ENCODE data around the gene POC1B.

Gene POC1B

DNA sequence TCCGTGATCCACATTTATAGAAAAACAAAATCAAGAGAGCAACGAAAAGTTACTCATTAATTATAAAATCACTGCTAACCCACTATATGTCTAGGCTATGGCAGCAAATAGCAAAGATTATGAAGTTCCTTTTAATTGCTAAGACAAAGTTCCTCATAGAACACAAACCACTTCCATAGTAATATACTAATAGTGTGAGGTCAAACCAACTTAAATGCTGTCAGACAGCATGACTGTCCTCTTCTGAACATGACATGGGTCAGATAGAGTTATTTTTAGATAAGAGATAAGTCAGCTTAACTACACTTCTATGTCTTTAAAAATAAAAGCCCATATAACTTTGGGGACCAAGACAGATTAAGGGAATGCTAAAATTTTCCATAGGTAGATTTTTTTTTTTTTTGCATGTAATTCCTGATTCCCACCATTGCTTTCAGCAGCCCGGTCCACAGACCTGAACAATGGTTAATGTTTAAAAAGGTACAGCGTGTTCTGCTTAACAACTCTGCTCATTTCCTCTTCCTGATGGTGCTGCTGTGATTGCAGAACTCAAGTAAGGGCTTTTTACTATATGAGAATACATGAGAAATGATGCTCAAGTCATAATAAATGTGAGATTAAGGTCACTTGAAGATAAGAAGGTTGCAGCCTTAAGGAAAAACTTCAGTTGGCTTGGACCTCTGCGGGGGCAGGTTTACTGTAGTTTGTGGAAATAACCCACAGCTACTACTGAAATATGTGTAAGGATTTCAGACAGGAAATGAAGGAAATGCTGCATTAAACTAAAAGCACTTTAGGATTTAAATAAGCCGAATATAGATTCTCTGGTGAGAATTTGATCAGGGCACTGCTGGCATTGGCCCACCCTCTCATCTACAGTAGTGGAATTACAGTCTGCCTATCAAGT lies 135.8 kb downstream of the POC1B start:
- DNase-seq (ENCODE audit: low spot score): peak; percentile 24

GRCh38 chr12:89386138-89386537 lies 139.7 kb downstream of the POC1B start:
- DNase-seq (ENCODE audit: low spot score): peak; percentile 60

- no peak for DNase-seq (ENCODE audit: low spot score)
Measured at GRCh38 chr12:89384807-89385206, 141.0 kb downstream of the POC1B start.

- no peak for DNase-seq (ENCODE audit: low spot score)
Measured at GRCh38 chr12:89384050-89384758, 141.6 kb downstream of the POC1B start.

- no peak for DNase-seq (ENCODE audit: low spot score)
Measured at GRCh38 chr12:89383235-89384049, 142.4 kb downstream of the POC1B start.

- no peak for DNase-seq (ENCODE audit: low spot score)
Measured at GRCh38 chr12:89382328-89382727, 143.5 kb downstream of the POC1B start.

GRCh38 chr12:89379839-89380467 lies 145.9 kb downstream of the POC1B start:
- no peak for DNase-seq (ENCODE audit: low spot score)

GRCh38 chr12:89379148-89379838 lies 146.6 kb downstream of the POC1B start:
- no peak for DNase-seq (ENCODE audit: low spot score)

DNA sequence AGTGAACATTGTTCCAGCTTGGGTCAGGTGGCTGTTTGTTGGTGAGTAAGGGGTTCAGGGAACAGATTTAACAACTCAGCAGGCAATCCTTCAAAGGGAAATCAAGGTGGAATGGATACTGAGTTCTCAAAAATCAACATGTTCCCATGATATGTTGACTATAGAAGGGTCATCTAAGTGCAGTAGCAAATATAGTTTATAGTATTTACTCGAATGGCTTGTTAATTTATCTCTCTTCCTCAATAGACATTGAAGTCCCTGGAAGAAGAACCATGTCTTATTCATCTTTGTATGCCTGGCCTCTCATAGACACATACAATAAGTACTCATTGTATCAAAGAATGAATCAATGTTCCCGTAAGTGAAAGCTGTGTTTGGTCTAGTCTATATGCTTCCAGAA lies 149.0 kb downstream of the POC1B start:
- no peak for DNase-seq (ENCODE audit: low spot score)

DNA sequence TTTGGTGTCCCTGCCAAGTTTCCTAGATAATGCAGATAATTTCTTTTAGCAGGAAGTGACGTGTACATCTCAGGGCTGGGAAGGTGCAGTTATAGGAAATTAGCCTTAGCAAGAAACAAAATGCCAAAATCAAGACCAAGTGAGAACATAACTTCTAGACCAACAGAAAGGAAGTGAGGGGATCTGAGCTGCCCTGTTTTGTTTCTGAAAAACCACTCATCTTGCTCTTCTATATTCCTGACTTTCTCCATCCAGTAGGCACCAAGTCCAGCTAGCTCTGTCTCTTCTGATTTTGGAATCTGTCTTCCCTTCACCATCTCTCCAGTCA lies 149.7 kb downstream of the POC1B start:
- no peak for DNase-seq (ENCODE audit: low spot score)

DNA sequence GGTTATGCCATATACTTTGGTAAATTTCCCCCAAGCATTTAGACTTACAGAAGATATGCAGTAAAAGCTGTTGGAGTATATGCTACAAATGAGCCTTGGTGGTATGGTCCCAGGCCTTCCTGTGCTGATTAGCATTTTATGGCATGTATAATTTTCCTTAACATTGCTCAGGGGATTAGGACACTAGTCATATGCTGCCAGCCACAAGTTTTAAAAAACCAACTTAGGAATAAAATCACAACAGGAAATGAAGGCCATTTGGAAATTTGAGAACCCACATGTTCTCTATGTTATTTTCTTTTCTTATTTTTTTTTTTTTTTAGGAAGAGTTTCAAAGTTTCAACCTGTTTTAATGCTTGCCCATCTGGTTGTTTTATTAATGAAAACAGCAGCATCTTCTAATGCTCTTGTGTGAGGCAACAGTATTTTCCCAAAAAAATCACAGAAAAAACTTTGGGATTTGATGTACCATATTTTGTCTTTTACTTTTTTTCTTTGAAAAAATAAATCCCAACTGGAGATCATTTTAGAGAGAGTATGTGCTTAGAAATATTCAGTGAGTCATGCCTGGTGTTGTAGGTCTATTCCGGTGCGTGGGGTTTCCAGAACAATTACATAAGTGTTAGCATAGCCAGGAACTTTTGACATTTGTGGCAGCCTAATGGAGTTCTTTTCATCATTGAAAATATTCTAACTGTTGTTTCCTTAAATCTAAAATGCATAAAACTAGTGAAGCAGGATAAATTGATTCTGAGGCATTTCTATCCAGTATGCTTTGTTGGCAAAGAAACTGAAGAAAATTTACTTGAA lies 151.9 kb downstream of the POC1B start:
- no peak for DNase-seq (ENCODE audit: low spot score)

DNA sequence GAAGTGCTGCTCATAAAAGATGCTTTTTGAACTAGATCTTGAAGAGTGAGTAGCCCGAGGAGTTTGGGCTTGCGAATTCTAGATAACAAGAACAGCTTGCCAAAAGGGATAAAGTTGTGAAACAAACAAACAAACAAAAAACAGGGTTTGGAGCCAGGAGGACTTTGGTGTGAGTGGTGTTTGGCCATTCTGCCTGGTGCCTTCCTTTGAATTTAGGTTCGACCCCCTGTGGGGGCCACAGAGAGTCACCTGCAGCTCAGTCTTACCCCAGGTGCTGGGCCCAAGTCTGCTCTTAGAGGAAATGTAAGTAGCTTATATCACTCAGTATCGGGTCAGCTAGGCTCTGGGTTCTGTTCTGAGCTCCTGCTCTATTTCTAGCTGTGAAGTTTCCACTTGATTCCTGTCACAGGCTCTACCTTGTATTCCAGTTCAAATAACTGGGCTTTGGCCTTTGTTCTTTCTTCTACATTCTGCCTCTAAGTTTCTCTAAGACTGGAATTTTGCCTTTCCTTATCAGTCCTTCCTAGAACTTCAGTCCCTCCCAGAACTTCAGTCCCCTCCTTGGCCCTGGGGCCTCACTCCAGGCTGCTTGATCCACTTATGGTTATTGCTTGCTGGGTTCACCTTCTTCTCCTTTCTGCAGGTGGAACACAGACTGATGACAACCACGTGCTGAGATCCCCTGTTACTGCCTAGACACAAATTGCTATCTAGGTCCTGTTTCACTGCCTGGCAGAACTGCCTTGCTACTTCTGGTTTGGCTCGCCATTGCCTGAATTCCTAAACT lies 153.1 kb downstream of the POC1B start:
- no peak for DNase-seq (ENCODE audit: low spot score)

DNA sequence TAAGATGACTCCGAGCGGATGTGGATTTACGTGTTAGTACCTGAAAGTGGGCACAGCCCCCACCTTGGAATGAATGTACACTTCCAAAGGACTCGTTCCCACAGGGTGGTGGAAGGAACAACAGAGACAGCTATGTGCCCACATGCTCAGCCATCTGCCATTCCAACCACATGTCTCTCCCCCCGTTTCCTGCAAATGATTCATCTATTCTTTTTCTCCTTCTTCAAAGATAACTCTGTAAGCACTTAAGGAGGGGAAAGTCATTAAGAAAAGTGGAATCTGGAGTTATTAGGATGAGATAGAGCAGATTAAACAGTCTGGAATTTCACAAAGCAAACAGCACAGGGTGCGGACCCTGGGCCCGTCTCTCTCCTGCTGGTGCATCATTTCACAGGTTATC lies 155.0 kb downstream of the POC1B start:
- DNase-seq (ENCODE audit: low spot score): peak; percentile 64

GRCh38 chr12:89370421-89370831 lies 155.4 kb downstream of the POC1B start:
- no peak for DNase-seq (ENCODE audit: low spot score)

Data from LoVo (cell line).